HepG2 (cell line): ENCODE results near the gene TRIM10. TPM values are rescaled to one million over a fixed set of nuclear protein-coding genes. Genes with fewer than 3 reads are reported as not detected.

Source experiments
- ARID5B ChIP-seq: IDR thresholded peaks from 2 replicates; pipeline ENCODE4 v1.4.0; 2020; ENCODE audit warnings: mild to moderate bottlenecking, missing genetic modification reagents
- CHD4 ChIP-seq: fragments of 200-600 bp; sonication (generic); IDR thresholded peaks from 2 replicates; pipeline ENCODE4 v1.7.0; 2017; ENCODE audit warnings: mild to moderate bottlenecking, low read length, borderline replicate concordance
- CREB1 ChIP-seq, 2 experiments: fragments of 450-650 bp in 1 of 2; IDR thresholded peaks; 2 replicates each; pipeline ENCODE4 v1.6.1; 2016 to 2017; ENCODE audit warnings: control low read depth in 1 of 2, mild to moderate bottlenecking in 1 of 2, missing compliant biosample characterization in 1 of 2, missing genetic modification characterization in 1 of 2
- ELF3 ChIP-seq: IDR thresholded peaks from 2 replicates; pipeline ENCODE4 v1.6.1; 2016; ENCODE audit warnings: missing genetic modification reagents, missing compliant biosample characterization
- EP300 ChIP-seq, 3 experiments: sonication (generic) in 1 of 3; formaldehyde crosslinking in 1 of 3; IDR thresholded peaks; 2 replicates each; pipeline versions ENCODE4 v1.5.1 to v1.6.1; 2011 to 2020; ENCODE audit warnings: low read depth in 2 of 3, low read length in 2 of 3, borderline replicate concordance in 1 of 3, improper control_type of control experiment in 1 of 3, mild to moderate bottlenecking in 1 of 3, missing genetic modification reagents in 1 of 3, moderate library complexity in 1 of 3
- HDAC2 ChIP-seq: sonication (generic); formaldehyde crosslinking; IDR thresholded peaks from 2 replicates; pipeline ENCODE4 v1.4.0; 2020; ENCODE audit warnings: missing genetic modification reagents
- HMG20A ChIP-seq: IDR thresholded peaks from 2 replicates; pipeline ENCODE4 v1.6.1; 2016; ENCODE audit warnings: borderline replicate concordance
- HNF4A ChIP-seq: sonication (generic); formaldehyde crosslinking; IDR thresholded peaks from 2 replicates; pipeline ENCODE4 v1.4.0; 2020; ENCODE audit warnings: missing genetic modification reagents
- HNF4G ChIP-seq, 2 experiments: sonication (generic) in 1 of 2; formaldehyde crosslinking in 1 of 2; IDR thresholded peaks; 2 replicates each; pipeline versions ENCODE4 v1.4.0 to v1.6.1; 2011 to 2020; ENCODE audit warnings: borderline replicate concordance in 2 of 2, low read depth in 2 of 2, mild to moderate bottlenecking in 2 of 2, low read length in 1 of 2, missing genetic modification reagents in 1 of 2, moderate library complexity in 1 of 2
- JDP2 ChIP-seq: sonication (generic); formaldehyde crosslinking; IDR thresholded peaks from 2 replicates; pipeline ENCODE4 v1.8.1; 2022; ENCODE audit warnings: missing genetic modification reagents, borderline replicate concordance
- NR2F6 ChIP-seq, 2 experiments: IDR thresholded peaks; 2 replicates each; pipeline ENCODE4 v1.6.1; 2016; ENCODE audit warnings: antibody characterized with exemption in 1 of 2, mild to moderate bottlenecking in 1 of 2
- SAP130 ChIP-seq: IDR thresholded peaks from 2 replicates; pipeline ENCODE4 v1.6.1; 2016; ENCODE audit warnings: low read depth
- SMARCE1 ChIP-seq: fragments of 450-650 bp; IDR thresholded peaks from 2 replicates; pipeline ENCODE4 v1.6.1; 2017; ENCODE audit warnings: borderline replicate concordance
- TEAD3 ChIP-seq: optimal IDR thresholded peaks from 2 replicates; pipeline ENCODE3; 2016; ENCODE audit warnings: borderline replicate concordance
- TFAP4 ChIP-seq: sonication (generic); IDR thresholded peaks from 2 replicates; pipeline ENCODE4 v1.6.1; 2016; ENCODE audit warnings: low read depth, borderline replicate concordance
- ZBTB7B ChIP-seq: sonication (generic); formaldehyde crosslinking; IDR thresholded peaks from 2 replicates; pipeline ENCODE4 v1.4.0; 2020; ENCODE audit warnings: missing genetic modification reagents
- ZNF225 ChIP-seq: sonication (generic); formaldehyde crosslinking; IDR thresholded peaks from 2 replicates; pipeline ENCODE4 v1.4.0; 2020; ENCODE audit warnings: mild to moderate bottlenecking, missing genetic modification reagents
- ZNF605 ChIP-seq: sonication (generic); formaldehyde crosslinking; IDR thresholded peaks from 2 replicates; pipeline ENCODE4 v1.8.0; 2022; ENCODE audit warnings: mild to moderate bottlenecking, missing genetic modification reagents
- polyA plus RNA-seq, 8 experiments: library from polyadenylated mRNA; depleted of rRNA in 3 of 8; stranded (reverse) in 7 of 8; unstranded in 1 of 8; fragments of >200 nt; fragmentation: Illumina TruSeq in 4 of 8; extraction: Trizol in 4 of 8; gene quantifications; 2 replicates each; pipeline versions ENCODE4 v1.2.1 to v1.2.3, GENCODE V29; 2011 to 2016; ENCODE audit warnings: low read depth in 4 of 8, missing spikeins in 1 of 8, mixed read lengths in 1 of 8; ENCODE audit not compliant: insufficient read depth in 1 of 8
- total RNA-seq, 5 experiments: library from RNA; depleted of rRNA; stranded (reverse); fragments of >200 nt; fragmentation: Illumina TruSeq; extraction: Trizol; gene quantifications; 2 replicates each; pipeline ENCODE4 v1.2.3, GENCODE V29; 2016; ENCODE audit warnings: low read depth in 1 of 5

Gene TRIM10
- total and polyA plus RNA-seq, 2 of the 13 experiments (the other 11 are each of a cell fraction or from before 2014, with no cell fraction given): 4.1 to 6.8 TPM

GRCh38 chr6:30154709-30155519 lies 6.1 kb downstream of the TRIM10 start (continued):
- TF ChIP-seq ARID5B (CRISPR knock-in tag): 0 out of 2 replicates have a peak, but pooled peaks have one; percentile 31
- TF ChIP-seq CHD4: 0 out of 2 replicates have a peak, but pooled peaks have one; percentile 34
- TF ChIP-seq HNF4A (CRISPR knock-in tag): peak; percentile 43; the same call in 1 of the 2 replicates
- peak in 1 of 2 experiments; percentile 14; a peak in 1 of 4 replicates for TF ChIP-seq EP300 (IDR thresholded peaks at IDR 0.05; ENCODE audit: low read depth in 2 of 2, low read length in 2 of 2)
- TF ChIP-seq EP300 (CRISPR knock-in tag; IDR thresholded peaks at IDR 0.05; ENCODE audit: borderline replicate concordance): no peak
- peak; percentile 54 for TF ChIP-seq SAP130 (CRISPR knock-in tag)
- TF ChIP-seq ZNF225 (CRISPR knock-in tag): no peak
- TF ChIP-seq HDAC2 (CRISPR knock-in tag): 0 out of 2 replicates have a peak, but pooled peaks have one; percentile 37
- no peak for TF ChIP-seq TFAP4
- TF ChIP-seq SMARCE1: no peak
- peak; percentile 62; the same call in 1 of the 2 replicates for TF ChIP-seq ZNF605 (CRISPR knock-in tag)
- peak; percentile 55; the same call in 1 of the 2 replicates for TF ChIP-seq ELF3 (CRISPR knock-in tag)
- TF ChIP-seq NR2F6 (IDR thresholded peaks at IDR 0.05): no peak
- peak; percentile 32; the same call in 1 of the 2 replicates for TF ChIP-seq NR2F6 (CRISPR knock-in tag; IDR thresholded peaks at IDR 0.05)
- TF ChIP-seq HNF4G (IDR thresholded peaks at IDR 0.05; ENCODE audit: borderline replicate concordance, low read depth, low read length): peak; percentile 61; the same call in 1 of the 2 replicates
- no peak for TF ChIP-seq HNF4G (CRISPR knock-in tag; IDR thresholded peaks at IDR 0.05; ENCODE audit: borderline replicate concordance, low read depth)
- no peak for TF ChIP-seq JDP2 (CRISPR knock-in tag)
- TF ChIP-seq HMG20A: 0 out of 2 replicates have a peak, but pooled peaks have one; percentile 15
- peak; percentile 59 for TF ChIP-seq TEAD3
- TF ChIP-seq ZBTB7B: 0 out of 2 replicates have a peak, but pooled peaks have one; percentile 17
- TF ChIP-seq CREB1 (IDR thresholded peaks at IDR 0.05): no peak
- TF ChIP-seq CREB1 (CRISPR knock-in tag; IDR thresholded peaks at IDR 0.05): peak; percentile 22; the same call in 1 of the 2 replicates
